Cardiac muscle cell (in vitro differentiated cells and primary cell): Measurements from ENCODE around the gene SKOR1. TPM values are rescaled to one million over a fixed set of nuclear protein-coding genes. Genes with fewer than 3 reads are reported as not detected.

Experiments used
- DNase-seq, 2 donors: peaks; one replicate each; pipeline versions ENCODE4 v3.0.0 to v3.0.0-alpha.2; 2010 to 2017; ENCODE audit warnings: low read depth in 1 of 2, low spot score in 1 of 2
- H3K27ac ChIP-seq: fragments of 200-600 bp; sonication (generic); 2 replicates; pipeline ENCODE4 v1.5.1; 2016
- H3K27me3 ChIP-seq: fragments of 200-600 bp; sonication (generic); 2 replicates; pipeline ENCODE4 v1.6.0; 2016; ENCODE audit warnings: control low read depth
- H3K36me3 ChIP-seq: fragments of 200-600 bp; sonication (generic); 2 replicates; pipeline ENCODE4 v1.5.1; 2016; ENCODE audit warnings: control low read depth
- H3K4me1 ChIP-seq: fragments of 200-600 bp; sonication (generic); 2 replicates; pipeline ENCODE4 v1.8.1; 2017; ENCODE audit warnings: low read depth, mild to moderate bottlenecking, mixed run types
- H3K4me3 ChIP-seq: fragments of 200-600 bp; sonication (generic); 2 replicates; pipeline ENCODE4 v1.5.1; 2016; ENCODE audit warnings: mild to moderate bottlenecking
- H3K9me3 ChIP-seq: fragments of 200-600 bp; sonication (generic); 2 replicates; pipeline ENCODE4 v1.5.1; 2017; ENCODE audit warnings: low read depth, mild to moderate bottlenecking, control low read depth
- polyA plus RNA-seq: library from polyadenylated mRNA; unstranded; fragments of >200 nt; fragmentation: Nextera tagmentation; extraction: Ambion mirVana; gene quantifications from 2 replicates; pipeline ENCODE4 v1.2.1, GENCODE V29; 2016
- total RNA-seq: library from RNA; depleted of rRNA; stranded (reverse); fragments of >200 nt; gene quantifications from 2 replicates; pipeline ENCODE4 v1.2.3, GENCODE V29; 2016
- TF ChIP-seq, protein P1 (sequence below): IDR thresholded peaks from 2 replicates; pipeline ENCODE4 v1.5.1; 2012; ENCODE audit warnings: low read depth, mild to moderate bottlenecking, low read length

The SKOR1 gene
- total and polyA plus RNA-seq, 2 experiments from 2014 or later: 1.1 TPM; not detected in 1

DNA sequence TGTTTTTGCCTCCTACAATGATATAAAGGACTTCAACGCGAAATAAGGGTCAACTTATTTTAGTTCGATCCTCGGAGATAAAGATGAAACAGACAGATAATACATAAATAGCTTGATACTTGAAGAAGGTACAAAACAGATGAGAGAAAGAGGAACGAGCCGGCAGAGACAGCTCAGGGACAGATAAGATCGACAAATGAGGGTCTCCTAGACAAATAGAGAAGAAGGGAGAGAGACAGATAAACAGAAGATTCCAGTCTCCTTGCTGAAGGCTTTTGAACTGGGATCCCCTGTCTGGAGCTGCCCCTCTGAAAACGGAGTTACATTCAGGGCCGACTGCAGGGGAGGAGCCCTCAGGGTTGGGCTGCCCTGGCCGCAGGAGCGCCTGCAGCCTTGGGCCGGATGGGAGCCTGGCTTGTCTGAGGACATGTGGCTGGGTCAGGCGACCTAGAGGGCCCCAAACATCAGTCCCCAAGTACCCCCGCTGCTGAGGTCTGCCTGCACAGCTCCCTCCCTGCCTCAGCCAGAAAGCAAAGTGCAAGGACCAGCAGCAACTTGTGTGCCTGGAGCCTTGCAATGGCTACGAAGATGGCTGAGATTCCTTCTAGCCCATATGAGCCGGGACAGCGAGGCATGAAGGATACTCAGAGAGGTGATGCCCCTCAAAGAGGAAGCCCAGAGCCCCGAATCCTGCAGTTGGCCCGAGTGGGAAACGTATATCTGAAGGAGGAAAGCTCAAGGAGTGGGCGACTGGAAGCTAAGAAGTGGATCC, 926 bp upstream of the SKOR1 start:
- Histone ChIP-seq H3K4me3 (no peak overlapping the region), H3K9me3 (no peaks in the 10 kb centered on the region), H3K27ac (no peak overlapping the region), H3K36me3 (no peaks in the 10 kb centered on the region), H3K27me3 (peaks cover 100% of the 10 kb centered on the region), H3K4me1 (peaks cover 3% of the 10 kb centered on the region)
- TF ChIP-seq, protein P1, sequence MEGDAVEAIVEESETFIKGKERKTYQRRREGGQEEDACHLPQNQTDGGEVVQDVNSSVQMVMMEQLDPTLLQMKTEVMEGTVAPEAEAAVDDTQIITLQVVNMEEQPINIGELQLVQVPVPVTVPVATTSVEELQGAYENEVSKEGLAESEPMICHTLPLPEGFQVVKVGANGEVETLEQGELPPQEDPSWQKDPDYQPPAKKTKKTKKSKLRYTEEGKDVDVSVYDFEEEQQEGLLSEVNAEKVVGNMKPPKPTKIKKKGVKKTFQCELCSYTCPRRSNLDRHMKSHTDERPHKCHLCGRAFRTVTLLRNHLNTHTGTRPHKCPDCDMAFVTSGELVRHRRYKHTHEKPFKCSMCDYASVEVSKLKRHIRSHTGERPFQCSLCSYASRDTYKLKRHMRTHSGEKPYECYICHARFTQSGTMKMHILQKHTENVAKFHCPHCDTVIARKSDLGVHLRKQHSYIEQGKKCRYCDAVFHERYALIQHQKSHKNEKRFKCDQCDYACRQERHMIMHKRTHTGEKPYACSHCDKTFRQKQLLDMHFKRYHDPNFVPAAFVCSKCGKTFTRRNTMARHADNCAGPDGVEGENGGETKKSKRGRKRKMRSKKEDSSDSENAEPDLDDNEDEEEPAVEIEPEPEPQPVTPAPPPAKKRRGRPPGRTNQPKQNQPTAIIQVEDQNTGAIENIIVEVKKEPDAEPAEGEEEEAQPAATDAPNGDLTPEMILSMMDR: no peak
- DNase-seq: no peak

DNA sequence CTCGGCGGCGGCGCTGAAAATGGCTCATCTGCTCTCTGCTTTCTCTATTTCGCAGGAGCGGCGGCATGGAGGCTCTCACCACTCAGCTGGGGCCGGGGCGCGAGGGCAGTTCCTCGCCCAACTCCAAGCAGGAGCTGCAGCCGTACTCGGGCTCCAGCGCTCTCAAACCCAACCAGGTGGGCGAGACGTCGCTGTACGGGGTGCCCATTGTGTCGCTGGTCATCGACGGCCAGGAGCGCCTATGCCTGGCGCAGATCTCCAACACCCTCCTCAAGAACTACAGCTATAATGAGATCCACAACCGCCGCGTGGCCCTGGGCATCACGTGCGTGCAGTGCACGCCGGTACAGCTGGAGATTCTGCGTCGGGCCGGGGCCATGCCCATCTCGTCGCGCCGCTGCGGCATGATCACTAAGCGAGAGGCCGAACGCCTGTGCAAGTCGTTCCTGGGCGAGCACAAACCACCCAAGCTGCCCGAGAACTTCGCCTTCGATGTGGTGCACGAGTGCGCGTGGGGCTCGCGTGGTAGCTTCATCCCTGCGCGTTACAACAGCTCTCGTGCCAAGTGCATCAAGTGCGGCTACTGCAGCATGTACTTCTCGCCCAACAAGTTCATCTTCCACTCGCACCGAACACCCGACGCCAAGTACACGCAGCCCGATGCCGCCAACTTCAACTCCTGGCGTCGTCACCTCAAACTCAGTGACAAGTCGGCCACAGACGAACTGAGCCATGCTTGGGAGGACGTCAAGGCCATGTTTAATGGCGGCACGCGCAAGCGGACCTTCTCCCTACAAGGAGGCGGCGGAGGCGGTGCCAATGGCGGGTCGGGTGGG, 790 bp downstream of the SKOR1 start:
- no peak for DNase-seq
- TF ChIP-seq, protein P1: no peak
- Histone ChIP-seq H3K27me3 (peaks cover 100% of the 10 kb centered on the region), H3K9me3 (no peaks in the 10 kb centered on the region), H3K4me3 (no peak overlapping the region), H3K4me1 (peaks cover 3% of the 10 kb centered on the region), H3K27ac (no peak overlapping the region), H3K36me3 (no peaks in the 10 kb centered on the region)

DNA sequence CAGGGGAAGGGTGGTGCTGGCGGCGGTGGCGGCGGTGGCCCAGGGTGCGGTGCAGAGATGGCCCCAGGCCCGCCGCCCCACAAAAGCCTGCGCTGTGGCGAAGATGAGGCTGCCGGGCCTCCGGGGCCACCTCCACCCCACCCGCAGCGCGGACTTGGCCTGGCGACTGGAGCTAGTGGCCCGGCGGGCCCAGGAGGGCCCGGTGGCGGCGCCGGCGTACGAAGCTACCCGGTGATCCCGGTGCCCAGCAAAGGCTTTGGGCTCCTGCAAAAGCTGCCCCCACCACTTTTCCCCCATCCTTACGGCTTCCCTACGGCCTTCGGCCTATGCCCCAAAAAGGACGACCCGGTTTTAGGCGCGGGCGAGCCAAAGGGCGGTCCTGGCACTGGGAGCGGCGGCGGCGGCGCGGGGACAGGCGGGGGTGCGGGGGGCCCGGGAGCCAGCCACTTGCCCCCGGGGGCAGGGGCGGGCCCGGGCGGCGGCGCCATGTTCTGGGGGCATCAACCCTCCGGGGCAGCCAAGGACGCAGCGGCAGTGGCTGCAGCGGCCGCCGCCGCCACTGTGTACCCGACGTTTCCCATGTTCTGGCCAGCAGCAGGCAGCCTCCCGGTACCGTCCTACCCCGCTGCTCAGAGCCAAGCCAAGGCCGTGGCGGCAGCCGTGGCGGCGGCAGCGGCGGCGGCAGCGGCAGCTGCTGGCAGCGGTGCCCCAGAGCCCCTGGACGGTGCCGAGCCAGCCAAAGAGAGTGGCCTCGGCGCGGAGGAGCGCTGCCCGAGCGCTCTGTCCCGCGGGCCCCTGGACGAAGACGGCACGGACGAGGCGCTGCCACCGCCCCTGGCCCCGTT, 1.6 kb downstream of the SKOR1 start:
- DNase-seq: no peak
- peaks cover 3% of the 10 kb centered on the region for H3K4me1 ChIP-seq
- H3K9me3 ChIP-seq: no peaks in the 10 kb centered on the region
- peaks cover 100% of the 10 kb centered on the region for H3K27me3 ChIP-seq
- no peak overlapping the region for H3K4me3 ChIP-seq
- TF ChIP-seq, protein P1: no peak
- no peak overlapping the region for H3K27ac ChIP-seq
- no peaks in the 10 kb centered on the region for H3K36me3 ChIP-seq

DNA sequence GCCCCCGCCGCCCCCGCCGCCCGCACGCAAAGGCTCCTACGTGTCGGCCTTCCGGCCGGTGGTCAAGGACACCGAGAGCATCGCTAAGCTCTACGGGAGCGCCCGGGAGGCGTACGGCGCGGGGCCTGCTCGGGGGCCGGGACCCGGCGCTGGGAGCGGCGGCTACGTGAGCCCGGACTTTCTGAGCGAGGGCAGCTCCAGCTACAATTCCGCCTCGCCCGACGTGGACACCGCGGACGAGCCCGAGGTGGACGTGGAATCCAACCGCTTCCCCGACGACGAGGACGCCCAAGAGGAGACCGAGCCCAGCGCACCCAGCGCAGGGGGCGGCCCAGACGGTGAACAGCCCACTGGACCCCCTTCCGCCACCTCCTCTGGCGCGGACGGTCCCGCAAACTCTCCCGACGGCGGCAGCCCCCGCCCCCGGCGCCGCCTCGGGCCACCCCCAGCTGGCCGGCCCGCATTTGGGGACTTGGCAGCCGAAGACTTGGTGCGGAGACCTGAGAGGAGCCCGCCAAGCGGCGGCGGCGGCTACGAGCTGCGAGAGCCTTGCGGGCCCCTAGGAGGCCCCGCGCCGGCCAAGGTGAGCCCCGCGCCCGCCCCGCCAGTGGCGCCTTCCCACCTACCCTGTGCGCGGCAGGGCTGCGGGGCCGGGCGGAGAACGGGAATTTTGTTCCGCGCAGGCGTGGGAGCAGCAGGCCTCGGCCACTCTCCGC, 2.4 kb downstream of the SKOR1 start:
- Histone ChIP-seq H3K27ac (no peak overlapping the region), H3K36me3 (no peaks in the 10 kb centered on the region), H3K4me1 (peaks cover 6% of the 10 kb centered on the region), H3K27me3 (peaks cover 100% of the 10 kb centered on the region), H3K4me3 (no peak overlapping the region), H3K9me3 (no peaks in the 10 kb centered on the region)
- TF ChIP-seq, protein P1: no peak
- no peak for DNase-seq
